HG03442 (cell line): Measurements from ENCODE around the gene CAMTA1.
"Not testable (repeated sequence)": the region's sequence is repeated elsewhere in the genome, so short reads cannot be mapped to it uniquely, and the experiment has no call there.

Source experiments
- ATAC-seq: cut with Tn5 transposase; IDR thresholded peaks from one replicate; pipeline ENCODE4 v1.9.1; 2021; ENCODE audit warnings: mild to moderate bottlenecking, moderate library complexity; ENCODE audit not compliant: unreplicated experiment

The CAMTA1 gene

DNA sequence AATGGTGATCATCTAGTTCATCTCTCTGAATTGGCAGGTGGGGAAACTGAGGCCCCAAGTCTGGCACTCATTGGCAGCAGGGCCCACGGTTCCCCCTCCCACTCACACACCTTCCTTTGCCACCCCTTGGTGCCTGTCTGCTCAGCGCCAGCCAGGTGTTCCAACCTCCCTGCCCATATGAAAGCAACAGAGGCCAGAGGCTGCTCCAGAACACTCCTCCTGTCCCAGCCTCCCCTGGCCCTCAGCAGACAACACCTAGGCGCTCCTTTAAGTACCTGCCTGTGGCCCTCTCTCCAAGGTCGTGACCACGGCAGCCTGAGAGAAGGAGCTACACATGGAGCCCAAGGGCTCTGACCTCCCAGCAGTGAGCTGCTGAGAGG, 623.5 kb downstream of the CAMTA1 start:
- ATAC-seq, result no peak

DNA sequence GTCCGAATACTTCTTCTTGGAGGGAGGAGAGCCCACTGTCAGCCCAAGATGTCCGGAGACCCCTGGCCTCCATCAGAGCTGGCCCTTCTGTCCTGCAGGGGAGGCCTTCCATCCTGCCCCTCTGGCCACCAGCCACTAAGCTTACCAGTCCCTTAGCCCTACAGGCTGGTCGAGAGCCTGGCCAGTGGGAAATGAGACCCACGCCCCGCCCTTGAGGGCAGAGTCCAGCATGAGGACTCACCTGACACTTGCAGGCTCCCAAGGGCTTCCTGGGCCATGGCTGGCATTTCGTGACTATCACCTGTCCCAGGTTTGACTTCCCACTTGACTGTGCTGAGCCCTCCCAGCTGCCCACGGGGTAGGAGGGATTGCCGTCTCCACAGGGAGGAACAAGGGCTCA, 624.0 kb downstream of the CAMTA1 start:
- ATAC-seq, result no peak

- ATAC-seq, result no peak
These were observed 624.9 kb downstream of the CAMTA1 start for GRCh38 chr1:7410156-7410555.

GRCh38 chr1:7417618-7418017, 632.4 kb downstream of the CAMTA1 start:
- ATAC-seq, result not testable (repeated sequence)

DNA sequence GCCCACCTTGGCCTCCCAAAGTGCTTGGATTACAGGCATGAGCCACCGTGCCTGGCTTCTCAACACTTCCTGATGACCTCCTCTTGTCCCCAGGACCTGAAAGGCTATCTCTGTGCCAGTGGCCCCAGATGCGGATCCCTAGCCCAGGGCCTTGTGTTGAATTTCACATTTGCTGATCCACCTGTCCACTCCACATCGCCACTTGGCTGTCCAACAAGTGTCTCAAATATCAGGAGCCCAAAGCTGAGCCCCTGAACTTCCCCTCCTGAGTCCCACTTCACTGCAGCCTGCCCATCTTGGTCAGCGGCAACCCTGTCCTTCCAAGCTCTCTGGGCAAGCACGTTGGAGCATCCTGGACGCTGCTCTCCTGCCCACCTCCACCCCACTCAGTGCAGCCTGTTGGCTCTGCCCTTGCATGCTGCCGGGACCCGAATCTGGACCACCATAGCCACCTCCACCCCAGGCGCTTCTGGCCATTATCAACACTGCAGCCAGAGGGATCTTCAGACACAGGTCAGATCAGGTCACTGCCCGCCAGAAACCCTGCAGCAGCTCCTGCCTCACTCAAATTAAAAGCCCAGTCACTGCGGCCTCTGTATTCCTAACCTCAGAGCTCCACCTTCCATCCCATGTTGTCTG, 633.3 kb downstream of the CAMTA1 start:
- no peak for ATAC-seq

GRCh38 chr1:7420098-7420445, 634.8 kb downstream of the CAMTA1 start:
- ATAC-seq, result no peak

DNA sequence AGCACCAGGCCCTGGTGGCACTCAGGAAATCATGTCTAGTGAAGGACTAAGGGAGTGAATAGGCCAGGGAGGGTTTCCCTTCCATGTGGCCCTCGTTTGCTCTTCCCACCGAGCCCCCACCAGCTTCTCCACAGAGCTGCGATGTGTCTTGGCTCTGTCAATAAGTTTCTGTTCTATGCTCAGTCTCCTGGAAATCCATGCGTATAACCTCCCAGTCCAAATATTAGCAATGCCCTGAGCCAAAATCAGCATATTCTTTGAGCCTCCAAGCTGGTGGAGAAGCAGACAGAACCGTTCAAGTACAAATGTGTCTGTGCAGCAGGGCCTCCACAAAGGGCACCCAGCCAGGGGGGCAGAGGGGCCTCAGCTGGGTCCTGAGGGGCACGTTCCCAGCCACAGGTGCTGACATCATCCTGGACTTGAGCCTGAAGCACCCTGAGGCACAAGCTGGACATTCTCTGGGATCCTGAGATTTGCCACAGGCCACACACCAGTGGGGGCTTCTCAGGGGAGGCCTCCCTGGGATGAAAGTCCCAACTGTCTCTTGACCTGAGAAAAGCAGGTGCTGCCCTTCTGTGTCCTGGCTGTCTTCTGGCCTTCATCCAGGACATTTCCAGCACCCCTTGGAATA, 635.3 kb downstream of the CAMTA1 start:
- no peak for ATAC-seq

DNA sequence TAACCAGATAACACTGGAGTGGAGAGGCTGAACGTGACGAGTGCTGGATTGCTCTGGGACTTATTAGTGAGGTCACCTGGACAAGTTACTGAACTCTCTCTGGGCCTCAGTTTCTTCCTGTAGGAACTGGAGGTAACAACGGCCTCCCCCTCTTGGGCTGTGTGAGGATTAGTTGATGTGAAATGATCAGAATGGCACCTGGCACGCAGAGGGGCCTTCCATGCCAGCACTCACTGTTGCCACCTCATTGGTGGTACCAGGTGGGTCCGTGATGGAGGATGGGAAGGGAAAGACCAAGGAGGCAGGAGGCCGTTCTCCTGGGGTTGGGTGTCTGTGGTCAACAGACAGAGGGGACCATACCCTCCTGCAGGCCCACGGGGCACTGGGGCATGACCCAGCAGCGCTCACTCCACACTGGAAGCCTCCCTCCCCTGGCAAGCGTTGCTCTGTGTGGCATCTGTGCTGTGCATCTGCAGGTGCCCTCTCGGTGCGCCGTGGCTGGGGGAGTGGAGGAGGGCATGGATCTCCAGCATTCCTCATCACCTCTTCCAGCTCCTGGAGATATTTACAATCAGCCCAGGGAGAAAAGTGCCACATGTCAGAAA, 636.3 kb downstream of the CAMTA1 start:
- ATAC-seq, result no peak

DNA sequence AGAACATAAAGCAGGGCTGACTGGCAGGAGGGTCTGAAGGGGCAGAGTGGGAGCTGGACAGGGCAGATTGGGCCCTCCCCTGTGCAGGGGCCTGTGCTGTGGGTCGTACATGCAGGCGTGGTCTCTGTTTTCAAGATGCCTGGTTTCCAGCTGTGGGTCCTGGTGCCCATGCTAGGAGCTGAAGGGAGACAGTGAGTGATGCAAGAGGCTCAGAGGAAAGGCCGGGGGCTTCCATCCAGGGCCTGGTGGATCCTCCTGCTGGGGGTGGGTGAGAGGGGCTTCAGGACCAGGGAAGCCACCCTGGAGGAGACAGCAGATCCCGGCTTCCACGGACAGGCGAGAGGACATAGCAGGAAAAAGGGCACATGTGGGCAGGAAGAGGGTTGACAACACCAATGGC, 636.8 kb downstream of the CAMTA1 start:
- no peak for ATAC-seq

GRCh38 chr1:7422561-7422960, 637.3 kb downstream of the CAMTA1 start:
- no peak for ATAC-seq

GRCh38 chr1:7422966-7423365, 637.7 kb downstream of the CAMTA1 start:
- no peak for ATAC-seq

GRCh38 chr1:7424352-7424890, 639.2 kb downstream of the CAMTA1 start:
- ATAC-seq, result no peak

- ATAC-seq, result no peak
These were observed 640.0 kb downstream of the CAMTA1 start for GRCh38 chr1:7425229-7425628.

DNA sequence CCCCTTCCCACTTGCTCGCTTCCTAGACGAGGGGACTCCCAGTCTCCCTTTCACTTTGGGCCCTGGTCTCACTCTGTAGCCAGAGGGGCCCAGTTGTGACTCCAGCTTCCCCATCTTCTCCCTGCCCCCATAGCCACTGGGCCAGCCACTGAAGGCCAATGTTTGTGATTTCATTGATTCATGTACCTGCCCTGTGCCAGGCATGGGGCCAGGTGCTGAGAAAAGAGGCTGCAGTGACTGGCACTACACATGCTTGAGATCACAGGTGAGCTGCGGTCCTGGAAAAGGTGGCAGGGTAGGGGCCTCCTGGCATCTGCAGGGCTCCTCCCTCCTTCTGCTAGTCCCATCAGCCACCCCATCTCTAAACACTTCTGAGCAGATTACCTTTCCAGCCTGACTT, 640.5 kb downstream of the CAMTA1 start:
- ATAC-seq, result no peak

DNA sequence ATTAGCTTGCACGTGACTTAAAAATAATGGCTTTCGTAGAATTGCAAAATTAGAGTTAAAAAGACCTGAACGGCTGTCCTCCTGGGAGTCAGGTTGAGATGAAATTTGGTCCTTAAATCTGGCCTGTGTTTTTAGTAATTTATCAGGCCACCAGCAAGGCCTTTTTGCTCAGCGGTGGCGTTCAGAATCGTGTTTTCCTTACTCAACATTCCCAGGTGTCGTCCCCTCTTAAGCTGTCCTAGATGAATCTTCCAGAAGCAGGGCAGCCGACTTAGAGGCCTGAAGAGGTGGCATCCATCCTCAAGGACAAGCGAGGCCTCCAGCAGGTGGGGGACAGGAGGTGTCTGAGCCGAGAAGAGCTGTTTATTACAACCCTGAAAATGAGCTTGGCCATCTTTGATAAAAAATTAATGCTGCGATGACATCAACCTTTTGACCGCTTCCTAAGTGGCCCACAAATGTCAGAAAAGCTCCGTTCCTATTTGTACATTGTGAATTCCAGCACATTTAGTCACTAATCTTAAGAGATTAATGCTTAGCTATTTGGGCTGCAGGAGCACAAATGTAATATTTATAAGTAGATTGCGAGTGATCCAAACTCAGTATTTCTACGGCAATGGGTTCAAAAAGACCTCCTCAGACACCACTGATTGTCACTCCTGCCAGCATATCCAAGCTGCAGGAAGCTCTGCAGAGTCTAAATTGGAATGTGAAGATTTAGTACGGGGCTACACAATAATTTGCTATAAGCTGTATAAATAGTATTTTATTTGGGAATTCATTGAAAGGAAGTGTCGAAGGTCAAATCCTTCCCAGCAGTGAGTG, 641.7 kb downstream of the CAMTA1 start:
- no peak for ATAC-seq

DNA sequence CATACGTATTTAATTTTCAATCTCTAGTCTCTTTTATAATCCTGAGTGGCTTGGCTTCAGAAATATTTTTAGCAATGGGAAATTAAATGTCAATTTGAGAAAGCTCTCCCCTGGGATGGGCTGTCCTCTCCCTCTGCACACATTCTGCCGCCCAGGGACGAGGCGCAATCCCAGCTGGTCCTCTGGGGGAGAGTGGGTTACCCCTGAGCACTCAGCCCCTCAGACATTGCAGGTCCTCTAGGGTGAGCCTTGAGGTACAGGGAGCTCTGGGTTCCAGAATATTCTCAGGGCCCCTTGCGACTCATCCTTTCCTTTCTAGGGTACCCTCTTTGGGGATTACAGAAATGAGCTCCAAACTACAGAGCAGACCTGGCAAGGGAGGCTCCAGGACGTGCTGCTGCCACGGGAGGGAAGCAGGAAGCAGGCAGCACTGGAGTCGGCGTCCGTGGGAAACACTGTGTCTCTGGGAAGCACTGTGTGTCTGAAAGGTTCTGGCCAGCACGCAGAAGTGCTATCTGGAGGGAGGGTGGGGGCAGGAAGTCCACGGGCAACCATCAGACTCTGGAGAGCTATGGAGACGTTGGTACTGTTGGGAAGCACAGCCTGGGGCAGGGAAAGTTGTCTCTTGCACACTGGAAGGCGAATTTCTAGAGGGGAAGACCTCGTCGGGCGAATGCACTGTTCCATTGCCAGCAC, 642.5 kb downstream of the CAMTA1 start:
- no peak for ATAC-seq

GRCh38 chr1:7429290-7429689, 644.0 kb downstream of the CAMTA1 start:
- no peak for ATAC-seq

GRCh38 chr1:7430047-7430608, 644.9 kb downstream of the CAMTA1 start:
- ATAC-seq, result no peak

DNA sequence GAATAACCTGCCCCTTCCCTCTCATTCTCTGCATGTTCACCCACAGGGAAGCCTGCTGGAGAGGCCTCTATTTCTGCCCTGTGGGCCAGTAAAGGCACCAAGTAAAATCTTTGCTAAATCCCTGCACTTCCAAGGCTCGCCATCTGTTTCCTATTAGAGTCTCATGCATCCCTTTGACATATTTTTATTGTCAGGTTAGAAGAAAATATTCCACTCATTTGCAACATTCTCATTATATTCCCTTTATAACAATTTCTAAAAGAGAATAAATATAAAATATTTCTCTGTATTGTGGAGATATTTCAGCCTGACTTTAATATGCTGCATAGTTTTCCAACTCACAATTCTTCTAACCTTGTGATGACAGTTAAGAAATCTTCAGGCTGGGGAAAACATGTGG, 645.4 kb downstream of the CAMTA1 start:
- ATAC-seq, result no peak

GRCh38 chr1:7432102-7432899, 647.0 kb downstream of the CAMTA1 start:
- ATAC-seq, result no peak
